BLaER1 (cell line): ENCODE data around the gene FCRL6.

Experiments
- H3K27ac ChIP-seq: shearing (Covaris generic); formaldehyde crosslinking; 2 replicates; pipeline ENCODE4 v1.8.1; 2022
- H3K27me3 ChIP-seq: shearing (Covaris generic); formaldehyde crosslinking; 2 replicates; pipeline ENCODE4 v1.8.1; 2022
- H3K36me3 ChIP-seq: shearing (Covaris generic); formaldehyde crosslinking; 2 replicates; pipeline ENCODE4 v1.8.1; 2022
- H3K4me1 ChIP-seq: shearing (Covaris generic); formaldehyde crosslinking; 2 replicates; pipeline ENCODE4 v1.8.1; 2022
- H3K4me2 ChIP-seq: shearing (Covaris generic); formaldehyde crosslinking; 2 replicates; pipeline ENCODE4 v1.8.1; 2022
- H3K4me3 ChIP-seq: shearing (Covaris generic); formaldehyde crosslinking; 2 replicates; pipeline ENCODE4 v1.8.1; 2022
- H3K9ac ChIP-seq: shearing (Covaris generic); formaldehyde crosslinking; 2 replicates; pipeline ENCODE4 v1.8.1; 2022
- H3K9me3 ChIP-seq: shearing (Covaris generic); formaldehyde crosslinking; 2 replicates; pipeline ENCODE4 v1.8.1; 2022
- H4K20me1 ChIP-seq: shearing (Covaris generic); formaldehyde crosslinking; 2 replicates; pipeline ENCODE4 v1.8.1; 2022
- Cebpa-rat ChIP-seq: shearing (Covaris generic); IDR thresholded peaks from 2 replicates; pipeline ENCODE4 v1.8.1; 2022

The FCRL6 gene

GRCh38 chr1:159825564-159825963, 23.4 kb downstream of the FCRL6 start:
- Histone ChIP-seq H3K4me3 (no peak overlapping the region), H3K36me3 (no peaks in the 10 kb centered on the region), H3K27me3 (no peaks in the 10 kb centered on the region), H3K4me2 (no peak overlapping the region), H3K4me1 (peaks cover 12% of the 10 kb centered on the region), H3K27ac (no peak overlapping the region), H3K9me3 (no peaks in the 10 kb centered on the region), H3K9ac (no peak overlapping the region), H4K20me1 (no peaks in the 10 kb centered on the region)
- no peak for TF ChIP-seq Cebpa-rat

DNA sequence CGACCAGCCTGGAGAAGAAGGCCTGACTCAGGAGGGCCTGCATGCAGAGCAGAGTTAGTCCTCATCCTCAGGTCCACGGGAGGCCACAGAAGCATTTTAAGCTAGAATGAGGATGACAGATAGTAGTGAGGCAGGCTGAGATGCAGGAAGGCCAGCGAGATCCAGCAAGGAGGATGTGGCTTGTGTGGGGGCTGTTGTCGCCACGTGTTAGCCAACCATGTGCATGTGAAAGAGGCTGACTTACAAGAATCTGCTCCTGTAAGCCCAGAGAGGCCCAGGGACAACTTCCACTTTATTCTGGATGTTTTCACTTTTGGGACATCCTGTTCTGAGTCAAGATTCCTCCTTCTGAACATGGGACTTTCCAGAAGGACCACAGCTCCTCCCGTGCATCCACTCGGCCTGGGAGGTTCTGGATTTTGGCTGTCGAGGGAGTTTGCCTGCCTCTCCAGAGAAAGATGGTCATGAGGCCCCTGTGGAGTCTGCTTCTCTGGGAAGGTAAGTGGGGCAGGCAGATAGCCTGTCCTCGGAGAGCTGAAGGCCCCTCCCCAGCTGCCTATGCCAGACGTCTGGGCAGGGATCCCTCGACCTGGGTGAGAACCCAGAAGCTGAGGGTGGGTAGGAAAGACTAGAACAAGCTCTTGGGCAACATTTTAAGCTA, 24.4 kb downstream of the FCRL6 start, which contains the start of gene SLAMF8:
Gene SLAMF8 (plus strand): TSS at position 433 of the 661 bp plus-strand sequence. CDS start 26 bp downstream, at position 459.
- Histone ChIP-seq H3K4me3 (no peak within 1 kb of the TSS), H3K27me3 (no peaks in the 10 kb centered on the region), H4K20me1 (no peaks in the 10 kb centered on the region), H3K4me1 (peaks cover 12% of the 10 kb centered on the region), H3K4me2 (no peak within 1 kb of the TSS), H3K27ac (no peak within 1 kb of the TSS), H3K9me3 (no peaks in the 10 kb centered on the region), H3K9ac (no peak within 1 kb of the TSS), H3K36me3 (no peaks in the 10 kb centered on the region)
- no peak for TF ChIP-seq Cebpa-rat

- no peak overlapping the region for H3K4me2 ChIP-seq
- H3K9me3 ChIP-seq: no peaks in the 10 kb centered on the region
- H3K9ac ChIP-seq: no peak overlapping the region
- H4K20me1 ChIP-seq: no peaks in the 10 kb centered on the region
- no peaks in the 10 kb centered on the region for H3K27me3 ChIP-seq
- H3K4me3 ChIP-seq: no peak overlapping the region
- no peak for TF ChIP-seq Cebpa-rat
- H3K36me3 ChIP-seq: no peaks in the 10 kb centered on the region
- H3K27ac ChIP-seq: no peak overlapping the region
- H3K4me1 ChIP-seq: peaks cover 12% of the 10 kb centered on the region
Observed at GRCh38 chr1:159827102-159827490, 24.9 kb downstream of the FCRL6 start.

DNA sequence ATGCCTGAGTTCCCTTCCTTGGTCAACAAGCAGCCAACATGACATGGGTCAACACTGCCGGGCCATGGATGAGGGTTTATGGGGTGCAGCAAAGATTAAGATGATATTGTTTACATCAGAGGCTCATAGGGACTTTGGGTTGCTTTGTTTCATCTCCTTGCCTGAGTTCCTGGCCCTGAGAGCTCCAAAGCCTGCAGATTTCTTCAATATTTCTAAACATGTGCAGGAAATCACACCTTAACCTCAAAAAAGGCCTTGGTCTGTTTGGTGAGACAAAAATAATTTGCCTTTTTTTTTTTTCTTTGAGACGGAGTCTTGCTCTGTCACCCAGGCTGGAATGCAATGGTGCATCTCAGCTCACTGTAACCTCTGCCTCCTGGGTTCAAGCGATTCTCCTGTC, 25.4 kb downstream of the FCRL6 start:
- no peak for TF ChIP-seq Cebpa-rat
- Histone ChIP-seq H3K27me3 (no peaks in the 10 kb centered on the region), H3K4me3 (no peak overlapping the region), H3K4me1 (peaks cover 12% of the 10 kb centered on the region), H3K4me2 (no peak overlapping the region), H3K36me3 (no peaks in the 10 kb centered on the region), H3K27ac (no peak overlapping the region), H3K9ac (no peak overlapping the region), H3K9me3 (no peaks in the 10 kb centered on the region), H4K20me1 (no peaks in the 10 kb centered on the region)

- no peaks in the 10 kb centered on the region for H3K36me3 ChIP-seq
Observed at GRCh38 chr1:159828176-159828575, 26.0 kb downstream of the FCRL6 start.

GRCh38 chr1:159828581-159829272, 26.6 kb downstream of the FCRL6 start:
- H3K27ac ChIP-seq: no peak overlapping the region

More at GRCh38 chr1:159828176-159828575, 26.0 kb downstream of the FCRL6 start:
- H4K20me1 ChIP-seq: no peaks in the 10 kb centered on the region
- H3K4me3 ChIP-seq: no peak overlapping the region
- H3K9me3 ChIP-seq: no peaks in the 10 kb centered on the region
- H3K27ac ChIP-seq: no peak overlapping the region
- H3K4me2 ChIP-seq: no peak overlapping the region
- TF ChIP-seq Cebpa-rat: no peak
- H3K27me3 ChIP-seq: no peaks in the 10 kb centered on the region
- H3K4me1 ChIP-seq: peaks cover 12% of the 10 kb centered on the region
- no peak overlapping the region for H3K9ac ChIP-seq

DNA sequence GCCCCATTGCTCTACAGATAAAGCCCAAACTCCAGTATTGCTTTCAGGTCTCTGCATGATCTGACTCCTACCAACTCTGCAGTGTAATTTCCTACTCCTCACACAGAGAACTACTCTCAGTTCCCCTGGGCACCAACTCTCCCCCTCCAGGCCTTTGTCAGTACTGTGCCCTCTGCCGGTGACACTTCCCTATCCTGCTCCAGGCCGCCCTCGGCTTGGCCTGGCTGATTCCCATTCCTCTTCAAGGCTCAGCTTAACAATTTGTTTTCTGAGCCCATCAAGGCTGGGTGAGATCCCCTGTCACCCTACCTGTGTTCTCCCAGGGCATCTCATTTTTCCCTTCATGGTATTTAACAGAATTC, 27.1 kb downstream of the FCRL6 start:
- no peaks in the 10 kb centered on the region for H3K27me3 ChIP-seq
- no peak overlapping the region for H3K27ac ChIP-seq
- peaks cover 12% of the 10 kb centered on the region for H3K4me1 ChIP-seq
- H3K9me3 ChIP-seq: no peaks in the 10 kb centered on the region
- no peaks in the 10 kb centered on the region for H4K20me1 ChIP-seq
- no peak for TF ChIP-seq Cebpa-rat
- no peak overlapping the region for H3K9ac ChIP-seq
- H3K4me2 ChIP-seq: no peak overlapping the region
- no peaks in the 10 kb centered on the region for H3K36me3 ChIP-seq
- H3K4me3 ChIP-seq: no peak overlapping the region

More at GRCh38 chr1:159828581-159829272, 26.6 kb downstream of the FCRL6 start:
- H4K20me1 ChIP-seq: no peaks in the 10 kb centered on the region
- H3K27me3 ChIP-seq: no peaks in the 10 kb centered on the region
- no peaks in the 10 kb centered on the region for H3K9me3 ChIP-seq
- H3K4me3 ChIP-seq: no peak overlapping the region
- no peak for TF ChIP-seq Cebpa-rat
- H3K36me3 ChIP-seq: no peaks in the 10 kb centered on the region
- no peak overlapping the region for H3K4me2 ChIP-seq
- H3K9ac ChIP-seq: no peak overlapping the region
- H3K4me1 ChIP-seq: peaks cover 12% of the 10 kb centered on the region

DNA sequence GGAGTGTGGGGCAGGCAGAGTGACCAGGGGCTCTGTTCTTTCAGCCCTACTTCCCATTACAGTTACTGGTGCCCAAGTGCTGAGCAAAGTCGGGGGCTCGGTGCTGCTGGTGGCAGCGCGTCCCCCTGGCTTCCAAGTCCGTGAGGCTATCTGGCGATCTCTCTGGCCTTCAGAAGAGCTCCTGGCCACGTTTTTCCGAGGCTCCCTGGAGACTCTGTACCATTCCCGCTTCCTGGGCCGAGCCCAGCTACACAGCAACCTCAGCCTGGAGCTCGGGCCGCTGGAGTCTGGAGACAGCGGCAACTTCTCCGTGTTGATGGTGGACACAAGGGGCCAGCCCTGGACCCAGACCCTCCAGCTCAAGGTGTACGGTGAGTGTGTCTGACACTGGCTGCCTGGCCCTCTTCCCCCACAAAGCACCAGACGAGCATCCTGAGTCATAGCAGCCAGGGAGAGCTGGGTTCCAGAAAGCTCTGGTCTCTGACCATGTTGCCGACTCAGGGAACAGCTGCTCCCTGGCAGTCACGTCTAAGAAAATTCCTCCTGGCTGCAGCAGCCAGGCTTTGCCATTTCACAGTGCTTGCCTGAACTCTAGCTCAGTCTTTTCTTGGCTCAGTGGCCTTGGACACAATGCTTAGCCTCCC, 27.8 kb downstream of the FCRL6 start:
- no peak overlapping the region for H3K4me3 ChIP-seq
- H3K4me2 ChIP-seq: no peak overlapping the region
- no peaks in the 10 kb centered on the region for H3K27me3 ChIP-seq
- no peaks in the 10 kb centered on the region for H3K36me3 ChIP-seq
- no peak overlapping the region for H3K9ac ChIP-seq
- H4K20me1 ChIP-seq: no peaks in the 10 kb centered on the region
- no peak overlapping the region for H3K27ac ChIP-seq
- H3K9me3 ChIP-seq: no peaks in the 10 kb centered on the region
- TF ChIP-seq Cebpa-rat: no peak
- H3K4me1 ChIP-seq: peaks cover 12% of the 10 kb centered on the region

- Histone ChIP-seq H3K27ac (no peak overlapping the region), H3K9ac (no peak overlapping the region), H3K9me3 (no peaks in the 10 kb centered on the region), H3K4me2 (no peak overlapping the region), H3K36me3 (no peaks in the 10 kb centered on the region), H3K4me1 (peaks cover 10% of the 10 kb centered on the region), H3K4me3 (no peak overlapping the region), H4K20me1 (no peaks in the 10 kb centered on the region), H3K27me3 (no peaks in the 10 kb centered on the region)
- TF ChIP-seq Cebpa-rat: no peak
Observed at GRCh38 chr1:159830722-159831121, 28.6 kb downstream of the FCRL6 start.
